GM18867 (cell line): Measurements from ENCODE around the gene PPHLN1.

ENCODE experiments used
- ATAC-seq: cut with Tn5 transposase; IDR thresholded peaks from one replicate; pipeline ENCODE4 v1.9.1; 2021; ENCODE audit warnings: mild to moderate bottlenecking, moderate library complexity; ENCODE audit not compliant: unreplicated experiment

PPHLN1 gene, protein sequence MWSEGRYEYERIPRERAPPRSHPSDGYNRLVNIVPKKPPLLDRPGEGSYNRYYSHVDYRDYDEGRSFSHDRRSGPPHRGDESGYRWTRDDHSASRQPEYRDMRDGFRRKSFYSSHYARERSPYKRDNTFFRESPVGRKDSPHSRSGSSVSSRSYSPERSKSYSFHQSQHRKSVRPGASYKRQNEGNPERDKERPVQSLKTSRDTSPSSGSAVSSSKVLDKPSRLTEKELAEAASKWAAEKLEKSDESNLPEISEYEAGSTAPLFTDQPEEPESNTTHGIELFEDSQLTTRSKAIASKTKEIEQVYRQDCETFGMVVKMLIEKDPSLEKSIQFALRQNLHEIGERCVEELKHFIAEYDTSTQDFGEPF

DNA sequence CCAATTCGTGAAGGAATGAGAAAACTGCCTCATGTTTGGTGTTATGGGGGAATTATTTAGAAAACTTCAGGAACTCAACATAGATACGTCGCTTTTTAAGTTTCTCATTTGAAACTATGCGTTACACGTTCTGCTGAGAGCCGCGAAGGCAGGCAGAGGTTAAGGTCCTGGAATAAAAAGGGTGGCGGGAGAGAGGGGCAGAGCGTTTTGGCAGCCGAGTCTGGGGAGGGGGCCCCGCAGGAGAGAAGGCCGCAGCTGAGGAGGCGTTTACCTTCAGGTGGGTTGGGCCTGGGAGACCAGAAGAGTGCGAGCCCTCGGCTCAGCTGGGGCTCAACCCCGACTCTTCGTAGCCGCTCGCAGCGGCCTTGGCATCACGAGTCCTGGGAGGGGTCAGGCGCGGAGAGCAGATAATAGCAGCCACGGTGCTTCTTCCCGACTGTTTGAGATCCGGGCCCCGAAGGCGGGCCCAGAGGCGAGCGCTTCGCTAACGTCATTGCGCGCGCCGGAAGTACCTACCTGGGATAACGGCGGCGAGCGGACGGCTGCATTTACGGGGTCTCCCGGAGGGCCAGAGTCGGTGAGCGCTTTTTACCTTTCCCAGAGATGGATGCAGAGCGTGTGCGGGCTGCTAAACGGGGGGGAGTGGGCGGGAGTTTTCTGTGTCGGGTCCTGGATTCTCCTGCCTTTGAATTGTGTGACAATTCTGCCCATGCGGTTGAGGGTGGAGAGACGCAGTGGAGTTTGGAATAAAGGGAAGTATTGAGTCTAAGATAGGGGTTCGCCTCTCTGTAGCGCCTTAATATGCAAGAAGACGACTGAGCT is at the start of gene PPHLN1, which contains the start of gene ZCRB1:
TSS of gene PPHLN1 (plus strand) at position 515 of the 822 bp plus-strand sequence. CDS start 9,736 bp downstream, outside the sequence.
TSS of gene ZCRB1 (minus strand) at position 442 of the 822 bp plus-strand sequence. CDS start 1,992 bp downstream, outside the sequence.
- ATAC-seq, result peak; percentile 94

DNA sequence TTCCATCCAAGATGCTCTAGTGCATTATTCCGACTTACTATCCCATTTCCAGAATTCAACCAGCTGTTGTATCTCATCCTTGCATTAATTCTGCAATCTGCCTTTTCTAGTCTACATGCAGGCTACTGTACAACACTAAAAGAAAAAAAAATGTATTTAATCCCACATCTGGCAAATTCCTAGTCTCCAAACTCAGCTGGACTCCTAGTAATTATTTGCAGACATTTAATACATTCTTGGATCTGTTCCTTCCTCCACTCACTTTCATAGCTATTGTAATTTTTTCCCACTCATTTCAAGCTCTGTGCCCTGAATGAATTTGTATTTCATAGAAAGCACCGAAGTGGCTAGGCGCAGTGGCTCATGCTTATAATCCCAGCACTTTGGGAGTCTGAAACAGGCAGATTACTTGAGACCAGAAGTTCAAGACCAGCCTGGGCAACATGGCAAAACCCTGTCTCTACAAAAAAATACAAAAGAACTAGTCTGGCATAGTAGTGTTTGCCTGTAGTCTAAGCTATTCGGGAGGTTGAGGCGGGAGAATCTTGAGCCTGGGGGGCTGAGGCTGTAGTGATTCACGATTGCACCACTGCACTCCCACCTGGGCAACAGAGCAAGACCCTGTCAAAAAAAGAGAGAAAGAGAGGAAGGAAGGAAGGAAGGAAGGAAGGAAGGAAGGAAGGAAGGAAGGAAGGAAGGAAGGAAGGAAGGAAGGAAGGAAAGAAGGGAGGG is 48.4 kb upstream of the PPHLN1 start:
- ATAC-seq, result no peak

DNA sequence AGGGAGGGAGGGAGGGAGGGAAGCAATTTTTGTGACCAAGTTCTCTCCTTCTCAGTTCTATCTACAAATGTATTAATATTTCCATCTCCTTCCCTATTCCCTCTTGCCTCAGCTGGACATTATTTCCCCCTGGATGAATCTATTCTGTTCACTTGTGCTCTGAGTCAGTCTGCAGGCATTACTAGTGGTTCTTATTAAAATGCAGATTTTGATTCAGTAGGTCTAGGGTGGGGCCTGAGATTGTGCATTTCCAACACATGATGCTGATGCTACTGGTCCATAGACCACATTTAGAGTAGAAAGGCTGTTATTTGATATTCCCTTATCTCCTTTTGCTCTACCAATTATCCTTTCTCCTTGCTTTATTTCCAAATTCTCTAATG is 47.8 kb upstream of the PPHLN1 start:
- no peak for ATAC-seq

DNA sequence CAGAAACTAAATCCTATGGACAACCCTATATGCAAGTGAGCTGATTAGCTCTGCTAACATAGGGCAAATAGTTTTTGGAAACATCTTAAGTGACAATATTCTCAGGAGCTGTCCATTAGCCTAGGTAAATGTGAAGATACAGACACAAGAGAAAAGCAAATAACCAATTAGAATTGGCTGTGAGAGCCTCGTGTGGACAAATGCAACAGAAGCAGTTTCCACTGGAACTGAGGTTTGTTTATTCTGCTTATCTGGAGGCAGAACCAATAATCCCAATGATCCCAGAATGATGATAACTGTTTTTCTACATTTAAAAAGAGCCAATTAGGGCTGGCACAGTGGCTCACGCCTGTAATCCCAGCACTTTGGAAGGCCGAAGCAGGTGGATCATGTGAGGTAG is 44.7 kb upstream of the PPHLN1 start:
- no peak for ATAC-seq

DNA sequence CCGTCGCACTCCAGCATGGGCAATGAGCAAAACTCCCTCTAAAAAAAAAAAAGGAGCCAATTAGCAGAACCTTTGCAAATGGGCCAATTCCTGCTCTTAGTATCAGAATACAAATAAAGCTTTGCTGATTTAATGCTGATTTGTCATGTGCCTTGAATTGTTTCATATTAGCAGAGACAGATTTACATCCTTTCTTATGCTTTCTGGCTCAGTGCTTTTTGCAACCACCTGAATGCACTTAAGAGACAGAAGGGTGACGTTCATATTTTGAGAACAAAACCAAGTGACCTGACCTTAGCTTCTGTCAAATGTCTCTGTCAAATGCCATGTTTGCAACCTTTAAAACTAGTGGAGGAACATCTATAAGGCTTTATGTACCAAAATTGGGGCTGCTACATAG is 44.1 kb upstream of the PPHLN1 start:
- ATAC-seq, result no peak

DNA sequence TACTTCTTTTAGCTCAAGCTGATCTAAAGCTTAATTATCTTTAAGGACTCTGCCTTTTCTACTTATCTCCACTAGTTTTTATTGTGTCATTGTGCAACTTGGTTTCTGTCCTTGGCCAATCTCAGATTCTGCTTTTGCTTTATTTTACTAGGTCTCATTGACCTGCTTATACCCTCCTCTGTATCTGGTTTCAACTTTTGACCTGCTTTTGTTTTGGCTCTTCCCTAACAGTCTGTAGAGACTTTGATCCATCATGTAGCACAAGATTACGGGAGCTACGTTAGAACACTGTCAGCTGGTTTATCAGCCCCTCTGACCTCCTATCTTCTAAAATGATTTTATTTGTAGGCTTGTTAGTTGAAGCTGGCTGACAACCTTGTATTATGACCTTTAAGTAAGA is 43.7 kb upstream of the PPHLN1 start:
- no peak for ATAC-seq

DNA sequence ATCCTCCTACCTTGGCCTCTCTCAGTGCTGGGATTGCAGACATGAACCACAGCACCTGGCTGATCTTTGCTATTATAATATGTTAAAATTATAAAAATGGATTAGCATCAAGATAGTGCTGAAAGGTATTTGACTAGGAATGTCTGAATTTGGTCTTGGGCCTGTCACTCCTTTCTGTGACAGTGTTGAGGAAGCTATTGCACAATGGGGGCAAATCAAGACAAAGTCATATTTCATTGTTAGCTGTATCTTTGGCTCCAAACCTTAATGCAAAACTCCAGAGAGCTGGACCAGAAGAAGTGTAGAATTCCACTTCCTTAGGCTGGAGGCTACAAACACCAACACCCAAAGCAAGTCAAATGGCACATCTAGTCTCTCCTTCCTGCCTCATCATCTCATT is 42.2 kb upstream of the PPHLN1 start:
- no peak for ATAC-seq

DNA sequence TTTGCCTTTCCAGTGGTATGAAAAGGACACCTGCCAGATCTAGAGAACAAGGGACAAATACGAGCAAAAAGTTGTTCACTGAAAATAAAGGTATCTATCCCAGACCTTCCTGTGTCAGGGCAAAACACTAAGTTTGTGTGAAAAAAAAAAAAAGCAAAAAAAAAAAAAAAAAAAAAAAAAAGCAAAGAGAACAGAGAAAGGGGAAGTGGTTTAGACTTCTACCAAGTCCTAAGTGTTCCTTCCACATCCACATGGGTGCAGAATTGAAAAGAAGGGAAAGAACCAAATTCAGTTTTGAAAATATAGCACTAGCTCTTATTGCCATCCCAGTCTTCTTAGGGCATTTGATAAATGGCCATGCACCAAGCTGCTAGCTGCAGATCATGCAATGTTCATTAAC is 41.8 kb upstream of the PPHLN1 start:
- no peak for ATAC-seq

DNA sequence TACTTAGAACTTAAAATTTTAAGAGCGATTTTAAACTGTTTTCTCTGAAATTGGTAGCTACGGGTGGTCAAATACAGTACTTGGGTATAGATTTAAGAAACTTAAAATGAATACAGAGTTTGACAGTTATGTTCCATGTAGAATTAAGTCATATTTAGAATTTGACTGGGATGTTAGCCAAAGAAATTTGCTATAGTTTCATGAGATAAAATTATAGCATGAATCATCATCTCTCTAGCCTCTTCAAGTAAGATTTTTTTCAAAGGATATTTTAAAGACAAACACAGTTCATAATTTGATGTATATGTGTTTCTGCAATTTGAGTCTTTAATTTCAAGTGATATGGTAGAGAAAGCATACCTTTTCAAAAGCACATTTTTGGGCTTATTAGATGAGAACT is 41.1 kb upstream of the PPHLN1 start:
- no peak for ATAC-seq

DNA sequence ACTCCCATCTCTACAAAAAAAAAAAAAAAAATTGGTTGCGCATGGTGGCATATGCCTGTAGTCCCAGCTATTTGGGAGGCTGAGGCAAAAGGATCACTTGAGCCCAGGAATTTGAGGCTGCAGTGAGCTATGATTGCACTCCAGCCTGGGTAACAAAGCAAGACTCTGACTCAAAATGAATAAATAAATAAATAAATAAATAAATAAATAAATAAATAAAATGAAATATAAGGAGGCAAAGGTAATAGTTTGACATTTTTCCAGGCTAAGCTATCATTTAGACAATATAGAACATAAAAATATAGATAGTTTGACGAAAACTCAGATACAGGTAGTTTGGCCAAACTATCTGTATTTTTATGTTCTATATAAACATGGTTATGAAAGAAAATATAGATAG is 40.5 kb upstream of the PPHLN1 start:
- no peak for ATAC-seq

DNA sequence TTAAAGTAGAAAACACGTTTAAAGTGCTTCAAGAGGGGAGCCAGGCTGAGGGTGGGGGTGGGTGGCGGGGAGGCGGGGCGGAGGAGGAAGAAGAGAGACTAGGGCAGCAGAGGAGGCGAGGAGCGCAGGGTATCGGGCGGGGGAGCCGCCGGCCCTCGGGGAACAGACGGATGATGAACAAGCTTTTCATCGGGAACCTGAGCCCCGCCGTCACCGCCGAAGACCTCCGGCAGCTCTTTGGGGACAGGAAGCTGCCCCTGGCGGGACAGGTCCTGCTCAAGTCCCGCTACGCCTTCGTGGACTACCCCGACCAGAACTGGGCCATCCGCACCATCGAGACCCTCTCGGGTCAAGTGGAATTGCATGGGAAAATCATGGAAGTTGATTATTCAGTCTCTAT is 39.2 kb upstream of the PPHLN1 start:
- no peak for ATAC-seq

DNA sequence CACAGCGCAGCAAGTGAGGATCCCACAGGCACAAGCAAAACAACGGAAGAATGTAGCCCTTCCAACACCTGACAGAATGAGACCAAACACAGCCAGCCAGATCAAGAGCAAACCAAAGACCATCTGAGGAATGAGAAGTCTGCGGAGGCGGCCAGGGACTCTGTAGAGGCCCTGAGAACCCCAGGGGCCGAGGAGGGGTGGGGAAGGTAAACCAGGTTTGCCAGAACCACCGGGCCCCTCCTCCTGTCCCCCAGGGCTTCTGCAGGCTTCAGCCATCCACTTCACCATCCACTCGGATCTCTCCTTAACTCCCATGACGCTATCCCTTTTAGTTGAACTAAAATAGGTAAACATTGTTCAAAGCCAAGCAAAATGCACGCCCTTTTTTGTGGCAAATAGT is 37.4 kb upstream of the PPHLN1 start:
- ATAC-seq, result no peak

DNA sequence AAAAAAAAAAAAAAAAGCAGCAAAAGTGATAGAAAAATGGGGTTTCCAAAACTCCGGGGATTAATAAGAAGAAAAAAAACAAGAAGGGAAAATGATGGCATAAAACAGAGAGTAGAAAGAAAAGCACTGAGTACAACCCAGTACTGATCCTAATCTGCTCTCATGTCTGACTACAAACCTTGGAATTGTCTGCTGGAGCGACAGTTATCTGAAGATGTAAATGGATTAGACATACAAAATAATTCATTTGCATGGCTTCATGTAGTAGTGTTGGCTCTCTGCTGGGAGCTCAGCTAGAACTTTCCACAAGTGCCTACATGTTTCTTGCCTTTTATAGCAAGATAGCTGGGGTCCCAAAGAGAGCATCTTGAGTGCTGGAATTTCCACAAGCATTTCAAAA is 34.3 kb upstream of the PPHLN1 start:
- no peak for ATAC-seq

DNA sequence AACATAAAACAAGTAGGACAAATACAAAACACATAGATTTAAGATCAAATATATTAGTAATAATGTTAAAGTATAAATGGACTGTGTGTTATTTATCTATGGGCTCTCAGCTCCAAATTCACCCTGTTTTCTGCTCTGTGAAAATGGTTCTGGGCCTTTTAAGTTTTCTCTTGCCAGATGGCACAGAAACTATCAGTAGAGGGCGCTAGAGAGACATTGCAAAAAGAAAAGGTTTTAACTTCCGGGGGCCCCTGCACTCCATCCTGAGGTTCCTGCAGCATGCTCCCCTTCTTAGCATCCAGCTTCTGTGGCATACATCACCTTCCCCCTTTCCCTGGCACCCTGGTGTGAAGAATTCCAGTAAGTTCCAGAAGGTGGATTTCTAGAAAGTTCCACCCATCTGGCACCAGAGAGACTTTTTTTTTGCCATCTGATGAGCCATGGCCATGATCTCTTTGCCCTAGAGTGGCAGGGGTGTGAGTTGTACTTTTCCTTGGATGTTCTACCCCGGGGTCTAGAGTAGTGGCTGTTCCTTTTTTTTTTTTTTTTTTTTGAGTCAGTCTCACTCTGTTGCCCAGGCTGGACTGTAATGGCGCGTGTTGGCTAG is 29.4 kb upstream of the PPHLN1 start:
- no peak for ATAC-seq

DNA sequence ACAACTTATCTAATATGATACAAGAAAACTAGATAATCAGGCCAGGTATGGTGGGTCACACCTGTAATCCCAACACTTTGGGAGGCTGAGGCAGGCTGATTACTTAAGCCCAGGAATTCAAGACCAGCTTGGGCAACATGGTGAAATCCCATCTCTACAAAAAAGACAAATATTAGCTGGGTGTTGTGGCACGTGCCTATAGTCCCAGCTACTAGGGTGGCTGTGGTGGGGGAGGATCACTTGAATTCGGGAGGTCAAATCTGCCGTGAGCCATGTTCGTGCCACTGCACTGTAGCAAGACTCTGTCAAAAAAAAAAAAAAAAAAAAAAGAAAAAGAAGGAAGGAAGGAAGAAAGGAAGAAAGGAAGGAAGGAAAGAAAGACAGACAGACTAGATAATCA is 27.1 kb upstream of the PPHLN1 start:
- ATAC-seq, result no peak

DNA sequence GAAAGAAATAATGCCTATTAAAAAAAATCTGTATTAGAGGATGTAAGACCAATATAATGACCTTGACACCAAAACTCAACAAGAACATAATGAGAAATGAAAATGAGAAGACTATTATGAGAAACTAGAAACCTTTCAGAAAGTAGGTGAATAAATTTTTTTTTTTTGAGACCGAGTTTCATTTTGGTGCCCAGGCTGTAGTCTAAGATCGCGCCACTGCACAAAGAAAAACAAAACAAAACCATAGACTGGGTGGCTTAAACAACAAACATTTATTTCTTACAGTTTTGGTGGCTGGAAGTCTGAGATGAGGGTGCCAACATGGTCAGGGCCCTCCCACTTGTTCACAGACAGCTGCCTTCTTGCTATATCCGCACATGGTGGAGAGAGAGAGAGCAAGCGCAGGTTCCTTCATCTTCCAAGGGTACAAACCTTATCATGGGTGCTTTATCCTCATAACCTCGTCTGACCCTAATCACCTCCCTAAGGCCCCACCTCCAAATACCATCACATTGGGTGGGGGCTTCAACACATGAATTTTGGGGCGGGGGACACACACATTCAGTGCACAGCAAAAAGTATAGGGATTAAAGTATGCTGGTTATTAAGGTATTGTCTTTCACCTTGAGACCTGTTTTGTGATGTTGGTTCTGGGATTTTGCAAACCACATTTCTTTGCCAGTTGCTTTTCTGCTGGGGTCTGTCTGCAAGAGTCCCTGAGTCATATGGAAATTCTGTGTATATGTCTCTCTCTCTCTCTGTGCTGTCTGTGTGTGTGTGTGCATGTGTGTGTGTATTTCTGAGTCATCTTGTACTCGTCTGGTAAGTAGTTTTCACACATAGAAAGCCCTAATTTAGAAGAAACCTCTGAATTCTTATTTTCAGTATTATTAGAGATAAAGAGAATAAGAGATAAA is 26.3 kb upstream of the PPHLN1 start:
- ATAC-seq, result peak; percentile 76

DNA sequence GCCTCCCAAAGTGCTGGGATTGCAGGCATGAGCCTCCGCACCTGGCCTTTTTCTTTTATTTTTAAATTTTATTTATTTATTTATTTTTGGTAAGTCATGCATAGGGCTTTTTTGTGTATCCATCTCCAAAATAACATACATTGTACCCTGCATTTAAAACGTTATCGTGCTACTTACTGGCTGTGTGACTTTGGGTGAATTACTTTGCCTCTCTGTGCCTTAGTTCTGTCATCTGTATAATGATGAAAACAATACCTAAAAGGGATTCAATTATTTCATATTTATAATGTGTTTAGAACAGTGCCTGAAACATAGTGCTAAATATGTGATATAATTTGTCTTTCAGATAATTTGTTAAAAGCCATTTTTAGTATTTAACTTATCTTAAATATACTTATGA is 19.7 kb upstream of the PPHLN1 start:
- no peak for ATAC-seq

DNA sequence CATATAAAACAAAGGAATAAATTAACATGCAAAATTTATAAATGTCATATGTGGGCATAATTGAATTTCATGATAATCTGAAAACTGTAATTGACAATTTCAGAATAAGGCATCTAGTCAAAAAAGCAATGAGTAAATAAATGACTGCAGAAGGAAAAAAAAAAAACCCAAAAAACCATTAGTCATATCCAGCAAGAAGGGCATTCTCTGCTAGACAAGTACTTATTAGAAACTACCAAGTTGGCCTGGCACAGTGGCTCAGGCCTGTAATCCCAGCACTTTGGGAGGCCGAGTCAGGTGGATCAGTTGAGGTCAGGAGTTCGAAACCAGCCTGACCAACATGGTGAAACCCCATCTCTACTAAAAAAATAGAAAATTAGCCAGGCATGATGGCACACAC is 17.6 kb upstream of the PPHLN1 start:
- no peak for ATAC-seq

DNA sequence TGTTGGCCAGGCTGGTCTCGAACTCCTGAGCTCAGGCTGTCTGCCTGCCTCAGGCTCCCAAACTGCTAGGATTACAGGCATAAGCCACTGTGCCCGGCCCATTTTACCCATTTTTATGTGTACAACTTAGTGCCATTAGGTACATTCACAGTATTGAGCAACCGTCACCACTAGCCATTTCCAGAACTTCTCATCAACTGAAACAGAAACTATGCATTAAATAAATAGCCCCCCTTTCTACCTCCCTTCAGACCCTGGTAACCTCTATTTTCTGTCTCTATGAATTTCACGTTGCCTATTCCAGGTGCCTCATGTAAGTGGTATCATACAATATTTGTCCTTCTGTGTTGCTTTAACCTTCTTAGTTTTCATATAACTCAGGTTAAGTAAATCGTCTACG is 16.0 kb upstream of the PPHLN1 start:
- ATAC-seq, result no peak

DNA sequence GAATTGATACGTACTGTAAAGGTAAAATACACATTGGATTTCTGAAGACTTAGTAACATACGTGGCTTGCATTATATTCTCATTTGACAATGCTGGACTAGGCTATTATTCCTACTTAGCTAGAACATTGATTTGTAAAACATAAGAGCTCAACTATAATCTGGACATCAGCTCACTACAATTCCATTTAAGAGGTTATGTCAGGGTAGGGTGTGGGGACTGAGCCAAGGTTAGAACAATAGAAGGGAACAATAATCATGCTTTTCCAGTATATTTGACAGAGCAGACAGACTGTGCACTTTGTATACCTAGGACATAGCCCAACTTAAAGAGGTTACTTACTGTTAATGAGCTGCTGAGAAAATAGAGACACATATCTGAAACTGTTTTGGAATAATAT is 10.9 kb upstream of the PPHLN1 start:
- ATAC-seq, result no peak
